Measurements from ENCODE around the gene RRAGA. TPM values are rescaled to one million over a fixed set of nuclear protein-coding genes. Genes with fewer than 3 reads are reported as not detected.

The RRAGA gene
- total and polyA plus RNA-seq, 2 experiments from 2014 or later, result 24.7 to 36.1 TPM

DNA sequence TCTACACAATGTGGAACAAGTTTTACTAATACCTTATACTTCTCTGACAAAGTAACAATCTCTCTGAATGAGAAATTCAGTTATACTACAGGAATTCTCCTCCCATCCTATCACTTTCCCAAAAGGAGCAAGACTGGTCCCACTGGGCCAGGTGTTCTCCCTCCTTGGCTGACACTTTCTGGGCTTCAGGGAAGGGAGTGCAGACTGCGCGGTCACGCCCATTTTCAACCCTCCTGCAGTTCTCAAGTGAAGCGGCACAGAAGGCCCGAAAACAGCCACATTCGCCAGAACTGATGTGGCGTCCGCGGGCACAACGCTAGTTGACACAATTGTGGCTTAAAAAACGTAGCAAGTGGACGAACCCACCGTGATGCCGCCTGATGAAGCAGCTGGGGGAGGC lies 16.8 kb upstream of the RRAGA start:
- Histone ChIP-seq H4K20me1 (replicated peaks; ENCODE audit: insufficient read depth) (no peaks in the 10 kb centered on the region), H2AFZ (no peak overlapping the region), H3K4me1 (ENCODE audit: insufficient read depth) (no peaks in the 10 kb centered on the region), H3K9me2 (ENCODE audit: insufficient read depth) (0 out of 2 replicates have a peak, but pooled peaks cover 5% of the 10 kb centered on the region), H3K36me3 (ENCODE audit: insufficient read depth) (no peaks in the 10 kb centered on the region), H3K27ac (ENCODE audit: low read depth) (no peak overlapping the region), H3K79me2 (replicated peaks; ENCODE audit: insufficient read depth) (no peaks in the 10 kb centered on the region), H3F3A (replicated peaks; ENCODE audit: low read depth) (no peaks in the 10 kb centered on the region), H3K4me3 (no peak overlapping the region), H3K4me2 (no peak overlapping the region), H3K27me3 (ENCODE audit: insufficient read depth) (no peaks in the 10 kb centered on the region)
- no peak overlapping the region for H3K4me3 Mint-ChIP-seq
- no peak for TF ChIP-seq POLR2AphosphoS5 (IDR thresholded peaks at IDR 0.05; ENCODE audit: low read depth)
- no peak for TF ChIP-seq CREB1 (CRISPR knock-in tag; IDR thresholded peaks at IDR 0.05; ENCODE audit: low read depth)
- TF ChIP-seq, protein P1, sequence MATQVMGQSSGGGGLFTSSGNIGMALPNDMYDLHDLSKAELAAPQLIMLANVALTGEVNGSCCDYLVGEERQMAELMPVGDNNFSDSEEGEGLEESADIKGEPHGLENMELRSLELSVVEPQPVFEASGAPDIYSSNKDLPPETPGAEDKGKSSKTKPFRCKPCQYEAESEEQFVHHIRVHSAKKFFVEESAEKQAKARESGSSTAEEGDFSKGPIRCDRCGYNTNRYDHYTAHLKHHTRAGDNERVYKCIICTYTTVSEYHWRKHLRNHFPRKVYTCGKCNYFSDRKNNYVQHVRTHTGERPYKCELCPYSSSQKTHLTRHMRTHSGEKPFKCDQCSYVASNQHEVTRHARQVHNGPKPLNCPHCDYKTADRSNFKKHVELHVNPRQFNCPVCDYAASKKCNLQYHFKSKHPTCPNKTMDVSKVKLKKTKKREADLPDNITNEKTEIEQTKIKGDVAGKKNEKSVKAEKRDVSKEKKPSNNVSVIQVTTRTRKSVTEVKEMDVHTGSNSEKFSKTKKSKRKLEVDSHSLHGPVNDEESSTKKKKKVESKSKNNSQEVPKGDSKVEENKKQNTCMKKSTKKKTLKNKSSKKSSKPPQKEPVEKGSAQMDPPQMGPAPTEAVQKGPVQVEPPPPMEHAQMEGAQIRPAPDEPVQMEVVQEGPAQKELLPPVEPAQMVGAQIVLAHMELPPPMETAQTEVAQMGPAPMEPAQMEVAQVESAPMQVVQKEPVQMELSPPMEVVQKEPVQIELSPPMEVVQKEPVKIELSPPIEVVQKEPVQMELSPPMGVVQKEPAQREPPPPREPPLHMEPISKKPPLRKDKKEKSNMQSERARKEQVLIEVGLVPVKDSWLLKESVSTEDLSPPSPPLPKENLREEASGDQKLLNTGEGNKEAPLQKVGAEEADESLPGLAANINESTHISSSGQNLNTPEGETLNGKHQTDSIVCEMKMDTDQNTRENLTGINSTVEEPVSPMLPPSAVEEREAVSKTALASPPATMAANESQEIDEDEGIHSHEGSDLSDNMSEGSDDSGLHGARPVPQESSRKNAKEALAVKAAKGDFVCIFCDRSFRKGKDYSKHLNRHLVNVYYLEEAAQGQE (IDR thresholded peaks at IDR 0.05; ENCODE audit: unreplicated experiment), result no peak
- TF ChIP-seq JUNB (IDR thresholded peaks at IDR 0.05; ENCODE audit: unreplicated experiment), result no peak
- TF ChIP-seq, protein P2, sequence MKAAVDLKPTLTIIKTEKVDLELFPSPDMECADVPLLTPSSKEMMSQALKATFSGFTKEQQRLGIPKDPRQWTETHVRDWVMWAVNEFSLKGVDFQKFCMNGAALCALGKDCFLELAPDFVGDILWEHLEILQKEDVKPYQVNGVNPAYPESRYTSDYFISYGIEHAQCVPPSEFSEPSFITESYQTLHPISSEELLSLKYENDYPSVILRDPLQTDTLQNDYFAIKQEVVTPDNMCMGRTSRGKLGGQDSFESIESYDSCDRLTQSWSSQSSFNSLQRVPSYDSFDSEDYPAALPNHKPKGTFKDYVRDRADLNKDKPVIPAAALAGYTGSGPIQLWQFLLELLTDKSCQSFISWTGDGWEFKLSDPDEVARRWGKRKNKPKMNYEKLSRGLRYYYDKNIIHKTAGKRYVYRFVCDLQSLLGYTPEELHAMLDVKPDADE (IDR thresholded peaks at IDR 0.05), result no peak
- TF ChIP-seq STAT1 (IDR thresholded peaks at IDR 0.05; ENCODE audit: unreplicated experiment), result no peak
- TF ChIP-seq EZH2 (IDR thresholded peaks at IDR 0.05; ENCODE audit: low read depth, unreplicated experiment), result no peak
- TF ChIP-seq, protein P3, sequence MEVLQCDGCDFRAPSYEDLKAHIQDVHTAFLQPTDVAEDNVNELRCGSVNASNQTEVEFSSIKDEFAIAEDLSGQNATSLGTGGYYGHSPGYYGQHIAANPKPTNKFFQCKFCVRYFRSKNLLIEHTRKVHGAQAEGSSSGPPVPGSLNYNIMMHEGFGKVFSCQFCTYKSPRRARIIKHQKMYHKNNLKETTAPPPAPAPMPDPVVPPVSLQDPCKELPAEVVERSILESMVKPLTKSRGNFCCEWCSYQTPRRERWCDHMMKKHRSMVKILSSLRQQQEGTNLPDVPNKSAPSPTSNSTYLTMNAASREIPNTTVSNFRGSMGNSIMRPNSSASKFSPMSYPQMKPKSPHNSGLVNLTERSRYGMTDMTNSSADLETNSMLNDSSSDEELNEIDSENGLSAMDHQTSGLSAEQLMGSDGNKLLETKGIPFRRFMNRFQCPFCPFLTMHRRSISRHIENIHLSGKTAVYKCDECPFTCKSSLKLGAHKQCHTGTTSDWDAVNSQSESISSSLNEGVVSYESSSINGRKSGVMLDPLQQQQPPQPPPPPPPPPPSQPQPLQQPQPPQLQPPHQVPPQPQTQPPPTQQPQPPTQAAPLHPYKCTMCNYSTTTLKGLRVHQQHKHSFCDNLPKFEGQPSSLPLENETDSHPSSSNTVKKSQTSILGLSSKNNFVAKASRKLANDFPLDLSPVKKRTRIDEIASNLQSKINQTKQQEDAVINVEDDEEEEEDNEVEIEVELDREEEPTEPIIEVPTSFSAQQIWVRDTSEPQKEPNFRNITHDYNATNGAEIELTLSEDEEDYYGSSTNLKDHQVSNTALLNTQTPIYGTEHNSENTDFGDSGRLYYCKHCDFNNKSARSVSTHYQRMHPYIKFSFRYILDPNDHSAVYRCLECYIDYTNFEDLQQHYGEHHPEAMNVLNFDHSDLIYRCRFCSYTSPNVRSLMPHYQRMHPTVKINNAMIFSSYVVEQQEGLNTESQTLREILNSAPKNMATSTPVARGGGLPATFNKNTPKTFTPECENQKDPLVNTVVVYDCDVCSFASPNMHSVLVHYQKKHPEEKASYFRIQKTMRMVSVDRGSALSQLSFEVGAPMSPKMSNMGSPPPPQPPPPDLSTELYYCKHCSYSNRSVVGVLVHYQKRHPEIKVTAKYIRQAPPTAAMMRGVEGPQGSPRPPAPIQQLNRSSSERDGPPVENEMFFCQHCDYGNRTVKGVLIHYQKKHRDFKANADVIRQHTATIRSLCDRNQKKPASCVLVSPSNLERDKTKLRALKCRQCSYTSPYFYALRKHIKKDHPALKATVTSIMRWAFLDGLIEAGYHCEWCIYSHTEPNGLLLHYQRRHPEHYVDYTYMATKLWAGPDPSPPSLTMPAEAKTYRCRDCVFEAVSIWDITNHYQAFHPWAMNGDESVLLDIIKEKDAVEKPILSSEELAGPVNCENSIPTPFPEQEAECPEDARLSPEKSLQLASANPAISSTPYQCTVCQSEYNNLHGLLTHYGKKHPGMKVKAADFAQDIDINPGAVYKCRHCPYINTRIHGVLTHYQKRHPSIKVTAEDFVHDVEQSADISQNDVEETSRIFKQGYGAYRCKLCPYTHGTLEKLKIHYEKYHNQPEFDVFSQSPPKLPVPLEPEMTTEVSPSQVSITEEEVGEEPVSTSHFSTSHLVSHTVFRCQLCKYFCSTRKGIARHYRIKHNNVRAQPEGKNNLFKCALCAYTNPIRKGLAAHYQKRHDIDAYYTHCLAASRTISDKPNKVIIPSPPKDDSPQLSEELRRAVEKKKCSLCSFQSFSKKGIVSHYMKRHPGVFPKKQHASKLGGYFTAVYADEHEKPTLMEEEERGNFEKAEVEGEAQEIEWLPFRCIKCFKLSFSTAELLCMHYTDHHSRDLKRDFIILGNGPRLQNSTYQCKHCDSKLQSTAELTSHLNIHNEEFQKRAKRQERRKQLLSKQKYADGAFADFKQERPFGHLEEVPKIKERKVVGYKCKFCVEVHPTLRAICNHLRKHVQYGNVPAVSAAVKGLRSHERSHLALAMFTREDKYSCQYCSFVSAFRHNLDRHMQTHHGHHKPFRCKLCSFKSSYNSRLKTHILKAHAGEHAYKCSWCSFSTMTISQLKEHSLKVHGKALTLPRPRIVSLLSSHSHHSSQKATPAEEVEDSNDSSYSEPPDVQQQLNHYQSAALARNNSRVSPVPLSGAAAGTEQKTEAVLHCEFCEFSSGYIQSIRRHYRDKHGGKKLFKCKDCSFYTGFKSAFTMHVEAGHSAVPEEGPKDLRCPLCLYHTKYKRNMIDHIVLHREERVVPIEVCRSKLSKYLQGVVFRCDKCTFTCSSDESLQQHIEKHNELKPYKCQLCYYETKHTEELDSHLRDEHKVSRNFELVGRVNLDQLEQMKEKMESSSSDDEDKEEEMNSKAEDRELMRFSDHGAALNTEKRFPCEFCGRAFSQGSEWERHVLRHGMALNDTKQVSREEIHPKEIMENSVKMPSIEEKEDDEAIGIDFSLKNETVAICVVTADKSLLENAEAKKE (CRISPR knock-in tag; IDR thresholded peaks at IDR 0.05), result no peak
- TF ChIP-seq ZNF114 (CRISPR knock-in tag; IDR thresholded peaks at IDR 0.05), result no peak
- TF ChIP-seq EZH2phosphoT487 (IDR thresholded peaks at IDR 0.05; ENCODE audit: unreplicated experiment), result no peak
- TF ChIP-seq, protein P4, sequence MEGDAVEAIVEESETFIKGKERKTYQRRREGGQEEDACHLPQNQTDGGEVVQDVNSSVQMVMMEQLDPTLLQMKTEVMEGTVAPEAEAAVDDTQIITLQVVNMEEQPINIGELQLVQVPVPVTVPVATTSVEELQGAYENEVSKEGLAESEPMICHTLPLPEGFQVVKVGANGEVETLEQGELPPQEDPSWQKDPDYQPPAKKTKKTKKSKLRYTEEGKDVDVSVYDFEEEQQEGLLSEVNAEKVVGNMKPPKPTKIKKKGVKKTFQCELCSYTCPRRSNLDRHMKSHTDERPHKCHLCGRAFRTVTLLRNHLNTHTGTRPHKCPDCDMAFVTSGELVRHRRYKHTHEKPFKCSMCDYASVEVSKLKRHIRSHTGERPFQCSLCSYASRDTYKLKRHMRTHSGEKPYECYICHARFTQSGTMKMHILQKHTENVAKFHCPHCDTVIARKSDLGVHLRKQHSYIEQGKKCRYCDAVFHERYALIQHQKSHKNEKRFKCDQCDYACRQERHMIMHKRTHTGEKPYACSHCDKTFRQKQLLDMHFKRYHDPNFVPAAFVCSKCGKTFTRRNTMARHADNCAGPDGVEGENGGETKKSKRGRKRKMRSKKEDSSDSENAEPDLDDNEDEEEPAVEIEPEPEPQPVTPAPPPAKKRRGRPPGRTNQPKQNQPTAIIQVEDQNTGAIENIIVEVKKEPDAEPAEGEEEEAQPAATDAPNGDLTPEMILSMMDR (conservative IDR thresholded peaks at IDR 0.05; ENCODE audit: low read depth in 2 of 2), result no peak
- no peak for TF ChIP-seq NANOG (IDR thresholded peaks at IDR 0.05; ENCODE audit: borderline replicate concordance)
- TF ChIP-seq ZNF331 (CRISPR knock-in tag; IDR thresholded peaks at IDR 0.05; ENCODE audit: low read depth), result no peak
- no peak overlapping the region for H3K27ac Mint-ChIP-seq
- H3K9me3 Mint-ChIP-seq, result peaks cover 12% of the 10 kb centered on the region
- no peaks in the 10 kb centered on the region for H3K4me1 Mint-ChIP-seq
- peaks cover 11% of the 10 kb centered on the region; the same call in 2 of the 3 replicates for H3K36me3 Mint-ChIP-seq (ENCODE audit: low read depth)
- peaks cover 7% of the 10 kb centered on the region for H3K27me3 Mint-ChIP-seq (ENCODE audit: insufficient read depth, low read depth, poor library complexity)
- DNase-seq (ENCODE audit: low spot score), result no peak
- no peak for ATAC-seq

All from GM23338 (cell line).